ENCODE results near the gene METRNL.

The METRNL gene

DNA sequence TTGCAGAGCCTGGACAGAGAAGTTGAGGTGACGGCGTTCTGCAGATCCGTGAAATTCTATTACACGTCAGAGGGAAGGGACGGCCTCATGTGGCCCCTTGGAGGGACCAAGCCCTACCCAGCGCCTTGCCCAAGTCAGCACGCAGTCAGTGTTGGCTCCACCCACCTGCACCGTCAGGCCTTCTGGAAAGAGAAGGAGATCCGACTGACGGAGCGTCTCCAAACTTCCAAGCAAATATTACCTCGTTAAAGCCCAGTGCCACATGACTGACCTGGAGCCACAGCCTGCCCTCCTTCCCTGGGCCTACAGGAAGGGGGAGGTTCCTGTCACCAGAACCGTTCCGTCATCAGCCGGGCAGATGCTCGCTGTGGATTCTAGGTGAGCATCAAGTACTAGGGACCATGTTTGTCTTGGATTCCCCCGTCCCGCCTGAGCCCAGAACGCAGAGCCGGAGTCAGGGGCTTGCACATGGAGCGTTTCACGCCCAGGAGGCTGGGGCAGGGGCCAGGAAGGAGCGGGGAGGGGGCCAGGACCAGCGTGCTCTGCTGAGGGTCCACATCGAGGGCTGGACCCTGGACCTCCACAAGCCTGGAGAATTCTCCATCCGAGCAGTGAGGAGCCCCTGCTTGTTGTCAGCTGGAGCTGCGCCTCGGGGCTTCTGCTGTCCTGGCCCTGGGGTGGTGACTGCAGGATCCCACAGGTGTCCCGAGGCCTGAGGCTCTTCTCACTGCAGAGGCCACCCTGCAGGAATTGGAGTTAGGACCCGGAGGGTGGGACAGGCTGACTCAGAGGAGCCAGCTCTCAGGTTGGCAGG is 22.6 kb upstream of the METRNL start:
- Histone ChIP-seq H3K36me3 (ENCODE audit: low read depth) (no peaks in the 10 kb centered on the region), H3K9me3 (ENCODE audit: severe bottlenecking) (no peaks in the 10 kb centered on the region), H3K27me3 (ENCODE audit: insufficient read depth, poor library complexity, severe bottlenecking) (no peaks in the 10 kb centered on the region), H3K27ac (ENCODE audit: poor library complexity, severe bottlenecking) (no peak overlapping the region), H3K4me1 (ENCODE audit: insufficient read depth, poor library complexity, severe bottlenecking) (peaks cover 5% of the 10 kb centered on the region), H3K4me3 (ENCODE audit: severe bottlenecking) (no peak overlapping the region)
- DNase-seq (ENCODE audit: low spot score) (peak; percentile 62), ATAC-seq (ENCODE audit: low read depth) (no peak)
- TF ChIP-seq, protein P1, sequence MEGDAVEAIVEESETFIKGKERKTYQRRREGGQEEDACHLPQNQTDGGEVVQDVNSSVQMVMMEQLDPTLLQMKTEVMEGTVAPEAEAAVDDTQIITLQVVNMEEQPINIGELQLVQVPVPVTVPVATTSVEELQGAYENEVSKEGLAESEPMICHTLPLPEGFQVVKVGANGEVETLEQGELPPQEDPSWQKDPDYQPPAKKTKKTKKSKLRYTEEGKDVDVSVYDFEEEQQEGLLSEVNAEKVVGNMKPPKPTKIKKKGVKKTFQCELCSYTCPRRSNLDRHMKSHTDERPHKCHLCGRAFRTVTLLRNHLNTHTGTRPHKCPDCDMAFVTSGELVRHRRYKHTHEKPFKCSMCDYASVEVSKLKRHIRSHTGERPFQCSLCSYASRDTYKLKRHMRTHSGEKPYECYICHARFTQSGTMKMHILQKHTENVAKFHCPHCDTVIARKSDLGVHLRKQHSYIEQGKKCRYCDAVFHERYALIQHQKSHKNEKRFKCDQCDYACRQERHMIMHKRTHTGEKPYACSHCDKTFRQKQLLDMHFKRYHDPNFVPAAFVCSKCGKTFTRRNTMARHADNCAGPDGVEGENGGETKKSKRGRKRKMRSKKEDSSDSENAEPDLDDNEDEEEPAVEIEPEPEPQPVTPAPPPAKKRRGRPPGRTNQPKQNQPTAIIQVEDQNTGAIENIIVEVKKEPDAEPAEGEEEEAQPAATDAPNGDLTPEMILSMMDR (IDR thresholded peaks at IDR 0.05; ENCODE audit: poor library complexity, severe bottlenecking): no peak

DNA sequence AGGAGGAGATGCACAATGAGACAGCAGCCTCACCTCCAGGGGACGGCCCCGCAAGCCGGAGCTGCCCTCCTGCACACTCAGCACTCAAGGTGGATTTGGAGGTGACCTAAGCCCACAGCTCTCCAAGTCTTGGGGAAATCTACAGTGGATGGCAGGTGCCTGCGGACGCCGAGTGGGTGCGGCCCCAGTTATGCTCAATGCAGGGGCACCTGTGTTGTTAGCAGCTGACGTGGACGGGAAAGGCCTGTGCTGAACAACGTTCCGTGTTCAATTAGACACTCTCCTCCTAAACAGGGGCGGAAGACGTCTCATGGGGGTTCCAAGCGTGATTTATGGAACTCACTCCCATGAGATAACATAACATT is 22.0 kb upstream of the METRNL start:
- Histone ChIP-seq H3K9me3 (ENCODE audit: severe bottlenecking) (no peaks in the 10 kb centered on the region), H3K36me3 (ENCODE audit: low read depth) (no peaks in the 10 kb centered on the region), H3K4me3 (ENCODE audit: severe bottlenecking) (no peak overlapping the region), H3K27ac (ENCODE audit: poor library complexity, severe bottlenecking) (no peak overlapping the region), H3K4me1 (ENCODE audit: insufficient read depth, poor library complexity, severe bottlenecking) (peaks cover 5% of the 10 kb centered on the region), H3K27me3 (ENCODE audit: insufficient read depth, poor library complexity, severe bottlenecking) (no peaks in the 10 kb centered on the region)
- ATAC-seq (ENCODE audit: low read depth) (no peak), DNase-seq (ENCODE audit: low spot score) (no peak)
- TF ChIP-seq, protein P1 (IDR thresholded peaks at IDR 0.05; ENCODE audit: poor library complexity, severe bottlenecking): no peak

DNA sequence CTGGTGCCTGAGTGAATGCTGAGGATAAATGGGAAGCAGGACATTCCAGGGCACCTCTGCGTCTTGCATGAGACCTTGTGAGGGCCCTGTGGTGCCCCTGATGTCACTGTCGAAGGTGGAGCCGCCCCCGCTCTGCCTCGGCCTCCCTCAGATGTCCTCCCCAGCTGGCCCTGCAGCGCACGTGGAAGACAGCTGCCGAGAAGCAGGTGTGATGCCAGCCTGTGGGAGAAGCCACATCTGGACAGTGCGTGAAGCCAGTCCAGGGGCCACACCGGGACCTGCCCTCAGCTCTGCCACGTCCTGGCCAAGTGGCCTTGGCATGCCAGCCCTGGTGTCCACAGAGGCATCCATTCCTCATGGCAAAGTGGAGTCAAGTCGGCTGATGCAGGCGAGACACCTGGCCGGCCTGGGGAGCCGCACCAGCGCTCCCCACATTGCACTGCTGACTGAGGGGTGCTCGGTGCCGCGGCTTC is 21.6 kb upstream of the METRNL start:
- TF ChIP-seq, protein P1 (IDR thresholded peaks at IDR 0.05; ENCODE audit: poor library complexity, severe bottlenecking): no peak
- no peaks in the 10 kb centered on the region for H3K36me3 ChIP-seq (ENCODE audit: low read depth)
- H3K4me1 ChIP-seq (ENCODE audit: insufficient read depth, poor library complexity, severe bottlenecking): peaks cover 5% of the 10 kb centered on the region
- no peak overlapping the region for H3K4me3 ChIP-seq (ENCODE audit: severe bottlenecking)
- no peak for DNase-seq (ENCODE audit: low spot score)
- no peaks in the 10 kb centered on the region for H3K9me3 ChIP-seq (ENCODE audit: severe bottlenecking)
- H3K27ac ChIP-seq (ENCODE audit: poor library complexity, severe bottlenecking): no peak overlapping the region
- no peaks in the 10 kb centered on the region for H3K27me3 ChIP-seq (ENCODE audit: insufficient read depth, poor library complexity, severe bottlenecking)
- no peak for ATAC-seq (ENCODE audit: low read depth)

DNA sequence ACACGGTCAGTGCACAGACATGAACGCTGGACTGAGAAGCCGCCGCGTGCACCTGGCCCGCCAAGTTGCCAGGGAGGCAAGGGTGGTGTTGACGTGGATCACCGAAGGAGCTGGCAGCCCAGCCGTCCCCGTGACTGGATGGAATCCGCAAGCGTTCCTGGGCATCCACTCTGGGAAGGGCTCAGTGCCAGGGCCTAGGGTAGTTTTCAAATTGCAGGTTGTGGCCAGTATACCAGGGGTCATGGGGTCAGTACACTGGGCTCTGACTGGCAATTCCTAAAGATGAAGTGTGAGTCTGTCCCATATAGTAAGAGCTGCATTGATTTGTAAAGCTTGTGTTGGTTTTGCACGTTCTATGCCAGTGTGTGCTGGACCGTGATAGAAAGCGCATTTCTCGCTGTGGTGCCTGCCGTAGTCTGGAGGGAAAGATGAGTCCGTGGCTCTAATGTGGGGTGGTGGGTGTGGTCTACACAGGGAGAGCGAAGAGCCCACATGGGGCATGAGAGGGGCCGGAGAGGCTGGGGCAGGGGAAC is 21.1 kb upstream of the METRNL start:
- DNase-seq (ENCODE audit: low spot score) (peak; percentile 67), ATAC-seq (ENCODE audit: low read depth) (no peak)
- no peaks in the 10 kb centered on the region for H3K27me3 ChIP-seq (ENCODE audit: insufficient read depth, poor library complexity, severe bottlenecking)
- no peak overlapping the region for H3K4me3 ChIP-seq (ENCODE audit: severe bottlenecking)
- TF ChIP-seq, protein P1 (IDR thresholded peaks at IDR 0.05; ENCODE audit: poor library complexity, severe bottlenecking): no peak
- H3K4me1 ChIP-seq (ENCODE audit: insufficient read depth, poor library complexity, severe bottlenecking): peaks cover 5% of the 10 kb centered on the region
- no peaks in the 10 kb centered on the region for H3K9me3 ChIP-seq (ENCODE audit: severe bottlenecking)
- H3K36me3 ChIP-seq (ENCODE audit: low read depth): no peaks in the 10 kb centered on the region
- H3K27ac ChIP-seq (ENCODE audit: poor library complexity, severe bottlenecking): no peak overlapping the region

DNA sequence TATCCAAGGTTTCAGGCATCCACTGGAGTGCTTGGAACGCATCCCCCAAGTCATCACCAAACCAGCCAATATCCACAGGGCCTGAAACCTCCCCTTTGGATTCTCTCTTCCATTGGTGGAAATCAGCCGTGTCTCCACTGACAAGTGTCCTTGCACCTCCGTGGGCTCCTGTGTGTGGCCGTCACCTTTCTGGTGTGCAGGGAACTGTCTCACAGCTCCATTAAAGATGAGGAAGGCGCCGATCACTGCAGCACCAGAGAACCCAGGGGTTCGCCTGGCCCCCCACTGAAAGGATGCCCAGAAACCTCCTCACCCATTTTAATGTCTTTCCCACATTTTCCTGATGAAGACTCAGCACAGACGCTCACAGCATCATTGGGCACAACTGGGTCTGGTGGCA is 17.8 kb upstream of the METRNL start:
- Histone ChIP-seq H3K9me3 (ENCODE audit: severe bottlenecking) (no peaks in the 10 kb centered on the region), H3K27ac (ENCODE audit: poor library complexity, severe bottlenecking) (no peak overlapping the region), H3K4me1 (ENCODE audit: insufficient read depth, poor library complexity, severe bottlenecking) (peaks cover 6% of the 10 kb centered on the region), H3K4me3 (ENCODE audit: severe bottlenecking) (no peak overlapping the region), H3K27me3 (ENCODE audit: insufficient read depth, poor library complexity, severe bottlenecking) (no peaks in the 10 kb centered on the region), H3K36me3 (ENCODE audit: low read depth) (no peaks in the 10 kb centered on the region)
- ATAC-seq (ENCODE audit: low read depth) (no peak), DNase-seq (ENCODE audit: low spot score) (no peak)
- TF ChIP-seq, protein P1 (IDR thresholded peaks at IDR 0.05; ENCODE audit: poor library complexity, severe bottlenecking): no peak

All from RWPE2 (cell line).